Measurements from ENCODE around the gene C1GALT1.

Gene C1GALT1

GRCh38 chr7:7263297-7264230, 81.2 kb downstream of the C1GALT1 start:
- no peak overlapping the region for H3K4me3 ChIP-seq (ENCODE audit: low read depth, low read length)
- no peak for DNase-seq (ENCODE audit: low read depth)
- no peak for TF ChIP-seq CTCF (IDR thresholded peaks at IDR 0.05; ENCODE audit: control insufficient read depth, extremely low read depth, insufficient read depth)

- TF ChIP-seq CTCF (IDR thresholded peaks at IDR 0.05; ENCODE audit: control insufficient read depth, extremely low read depth, insufficient read depth), result no peak
- no peak overlapping the region for H3K4me3 ChIP-seq (ENCODE audit: low read depth, low read length)
- no peak for DNase-seq (ENCODE audit: low read depth)
Observed at GRCh38 chr7:7264306-7265040, 82.1 kb downstream of the C1GALT1 start.

GRCh38 chr7:7265081-7266075, 83.0 kb downstream of the C1GALT1 start:
- H3K4me3 ChIP-seq (ENCODE audit: low read depth, low read length), result no peak overlapping the region
- TF ChIP-seq CTCF (IDR thresholded peaks at IDR 0.05; ENCODE audit: control insufficient read depth, extremely low read depth, insufficient read depth), result no peak
- DNase-seq (ENCODE audit: low read depth), result no peak

DNA sequence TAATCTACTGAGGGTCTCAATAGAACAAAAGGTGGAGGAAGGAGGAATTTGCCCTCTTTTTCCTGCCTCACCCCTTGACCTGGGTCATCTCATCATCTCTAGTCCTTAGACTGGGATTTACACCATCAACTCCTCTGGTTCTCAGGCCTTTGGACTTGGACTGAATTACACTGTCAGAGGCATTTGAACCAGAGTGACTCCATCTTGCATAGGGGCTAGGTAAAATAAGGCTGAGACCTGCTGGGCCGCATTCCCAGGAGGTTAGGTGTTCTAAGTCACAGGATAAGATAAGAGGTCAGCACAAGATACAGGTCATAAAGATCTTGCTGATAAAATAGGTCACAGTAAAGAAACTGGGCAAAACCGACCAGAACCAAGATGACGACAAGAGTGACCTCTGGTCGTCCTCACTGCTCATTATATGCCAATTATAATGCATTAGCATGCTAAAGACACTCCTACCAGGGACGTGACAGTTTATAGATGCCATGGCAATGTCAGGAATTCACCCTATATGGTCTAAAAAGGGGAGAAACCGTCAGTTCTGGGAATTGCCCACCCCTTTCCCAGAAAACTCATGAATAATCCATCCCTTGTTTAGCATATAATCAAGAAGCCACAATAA, 84.0 kb downstream of the C1GALT1 start:
- TF ChIP-seq CTCF (IDR thresholded peaks at IDR 0.05; ENCODE audit: control insufficient read depth, extremely low read depth, insufficient read depth), result no peak
- no peak for DNase-seq (ENCODE audit: low read depth)
- H3K4me3 ChIP-seq (ENCODE audit: low read depth, low read length), result no peak overlapping the region

DNA sequence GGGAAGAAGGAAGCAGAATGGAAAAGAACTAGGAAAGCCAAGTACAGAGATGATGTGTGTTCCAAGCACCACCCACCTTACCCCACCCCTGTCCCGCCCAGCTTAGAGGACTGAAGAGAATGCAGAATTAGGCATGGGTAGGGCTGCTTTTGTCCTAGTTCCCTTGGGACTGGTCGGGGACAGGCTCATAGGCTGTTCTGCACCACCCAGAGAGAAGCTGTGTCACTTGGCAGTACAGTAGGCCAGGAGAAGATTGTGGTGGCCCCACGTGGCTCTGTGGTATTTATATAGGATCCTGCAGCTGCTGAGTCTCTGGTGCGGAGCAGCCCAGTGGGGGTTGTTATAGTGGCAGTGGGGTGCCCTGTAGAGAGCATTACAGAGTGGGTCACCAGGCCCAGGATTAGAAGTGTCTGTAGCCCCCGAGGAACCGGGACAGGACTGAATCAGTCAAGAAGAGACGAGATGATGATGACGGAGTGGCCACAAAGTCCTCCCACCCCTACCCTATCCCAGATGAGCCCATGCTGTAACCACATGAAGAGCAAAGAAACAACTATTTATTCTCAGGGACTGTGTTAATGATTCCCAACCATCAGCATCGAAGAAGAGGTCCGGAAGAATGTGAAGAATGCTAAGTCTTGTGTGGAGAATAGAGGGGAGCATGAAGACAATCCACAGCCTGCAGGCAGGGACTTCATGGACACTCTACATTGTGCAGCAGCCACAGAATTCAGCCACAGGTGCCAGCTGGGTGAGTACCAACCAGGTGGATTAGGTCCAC, 88.9 kb downstream of the C1GALT1 start:
- DNase-seq (ENCODE audit: low read depth), result no peak
- no peak for TF ChIP-seq CTCF (IDR thresholded peaks at IDR 0.05; ENCODE audit: control insufficient read depth, extremely low read depth, insufficient read depth)
- H3K4me3 ChIP-seq (ENCODE audit: low read depth, low read length), result no peak overlapping the region
